Right ventricle myocardium superior (tissue), 1 donor: ENCODE data around the gene U2SURP. TPM values are rescaled to one million over a fixed set of nuclear protein-coding genes. Genes with fewer than 3 reads are reported as not detected.

Source experiments
- ATAC-seq: fragments of 200-7000 bp; cut with Tn5 transposase; one replicate; pipeline ENCODE4 v1.9.1; 2020; ENCODE audit warnings: mild to moderate bottlenecking; ENCODE audit not compliant: poor library complexity
- DNase-seq: peaks from one replicate; pipeline ENCODE4 v3.0.0-alpha.2; 2020
- intact Hi-C: fragments of 100-400 bp; cut with DNase I; formaldehyde crosslinking; loops from one replicate; pipeline ENCODE4 v1.11.2; 2022
- long read RNA-seq: library from polyadenylated mRNA; unstranded; transcript quantifications from one replicate; pipeline ENCODE4 v2.0.0, GENCODE V29; 2021
- total RNA-seq: library from RNA; stranded (reverse); fragmentation: NEBNext Ultra II Directional; extraction: Animal tissue kit (Norgen Biotek cat#: 25700); gene quantifications from one replicate; pipeline ENCODE4 v1.2.1, GENCODE V29; 2021
- donor health status: DM: no; HTN: yes; CAD: no; lungs with severe emphysema.

U2SURP gene
- 39.8 TPM for total RNA-seq
- long read RNA-seq, full-length matches to known transcripts: 9 of 65 reads
- long read RNA-seq, partial matches to known transcripts: 22 of 65 reads
- long read RNA-seq, other reads (novel, unspliced or antisense): 34 of 65 reads

GRCh38 chr3:143001369-143002082 is at the start of gene U2SURP:
U2SURP (plus strand) TSS chr3:143001570; CDS start chr3:143001629, 59 bp downstream.
- DNase-seq (peak; percentile 97), ATAC-seq (peak; percentile 97)
- intact Hi-C loops: no loop called here

GRCh38 chr3:142951794-142952193 is 49.6 kb upstream of the U2SURP start:
- no peak for DNase-seq
- no peak for ATAC-seq
- intact Hi-C loops: no loop called here

- intact Hi-C loops: no loop called here
- ATAC-seq (peak; percentile 48), DNase-seq (no peak)
Measured at GRCh38 chr3:142952272-142953193, 48.8 kb upstream of the U2SURP start.

- intact Hi-C loops: no loop called here
- DNase-seq: no peak
- no peak for ATAC-seq
Measured at GRCh38 chr3:142953443-142953842, 47.9 kb upstream of the U2SURP start.

GRCh38 chr3:142958707-142959106 is 42.7 kb upstream of the U2SURP start:
- intact Hi-C loops: no loop called here
- peak; percentile 54 for ATAC-seq
- no peak for DNase-seq

- no peak for DNase-seq
- ATAC-seq: no peak
- intact Hi-C loops: no loop called here
Measured at GRCh38 chr3:142960322-142960850, 41.0 kb upstream of the U2SURP start.

GRCh38 chr3:142961539-142961938 is 39.8 kb upstream of the U2SURP start:
- intact Hi-C loops: no loop called here
- ATAC-seq: no peak

GRCh38 chr3:142962175-142962519 is 39.2 kb upstream of the U2SURP start:
- DNase-seq (no peak), ATAC-seq (no peak)
- intact Hi-C loops: no loop called here

More at GRCh38 chr3:142961539-142961938, 39.8 kb upstream of the U2SURP start:
- DNase-seq: no peak

- ATAC-seq: peak; percentile 26
Measured at GRCh38 chr3:142962520-142963233, 38.7 kb upstream of the U2SURP start.

GRCh38 chr3:142963234-142963515 is 38.2 kb upstream of the U2SURP start:
- ATAC-seq (peak; percentile 80), DNase-seq (peak; percentile 45)
- intact Hi-C loops: no loop called here

More at GRCh38 chr3:142962520-142963233, 38.7 kb upstream of the U2SURP start:
- DNase-seq: peak; percentile 42
- intact Hi-C loops: no loop called here

GRCh38 chr3:142963516-142964448 is 37.6 kb upstream of the U2SURP start, which contains the start of gene PAQR9:
PAQR9 (minus strand) TSS chr3:142963674; CDS start chr3:142963336, 338 bp downstream.
- peak; percentile 50 for DNase-seq
- intact Hi-C loops: no loop called here

GRCh38 chr3:142965581-142965980 is 35.8 kb upstream of the U2SURP start:
- ATAC-seq (no peak), DNase-seq (no peak)
- intact Hi-C loops: no loop called here

More at GRCh38 chr3:142963516-142964448, 37.6 kb upstream of the U2SURP start, which contains the start of gene PAQR9:
- peak; percentile 59 for ATAC-seq

GRCh38 chr3:142966808-142967207 is 34.6 kb upstream of the U2SURP start:
- DNase-seq (no peak), ATAC-seq (no peak)
- intact Hi-C loops: no loop called here

- no peak for ATAC-seq
- intact Hi-C loops: no loop called here
- no peak for DNase-seq
Measured at GRCh38 chr3:142968319-142969025, 32.9 kb upstream of the U2SURP start.

GRCh38 chr3:142971431-142971830 is 29.9 kb upstream of the U2SURP start:
- intact Hi-C loops: loop anchor here (10.0 kb wide), 1 partner anchor 117 kb away; no protein-coding TSS in a partner anchor
- DNase-seq: no peak
- no peak for ATAC-seq

GRCh38 chr3:142972092-142972753 is 29.1 kb upstream of the U2SURP start:
- no peak for DNase-seq
- ATAC-seq: peak; percentile 14
- intact Hi-C loops: loop anchor here (10.0 kb wide), 1 partner anchor 117 kb away; no protein-coding TSS in a partner anchor
